Epithelial cell of proximal tubule (primary cell): Measurements from ENCODE around the gene C2orf68. TPM values are rescaled to one million over a fixed set of nuclear protein-coding genes. Genes with fewer than 3 reads are reported as not detected.
"Not testable (repeated sequence)": the region's sequence is repeated elsewhere in the genome, so short reads cannot be mapped to it uniquely, and the experiment has no call there.

Experiments used
- DNase-seq: peaks from one replicate; pipeline ENCODE4 v3.0.0-alpha.2; 2011; ENCODE audit warnings: low read depth
- H3K4me3 ChIP-seq: 2 replicates; pipeline ENCODE4 v1.5.1; 2011; ENCODE audit warnings: low read depth, mild to moderate bottlenecking, low read length
- total RNA-seq: library from RNA; depleted of rRNA; stranded (reverse); fragments of >200 nt; gene quantifications from 2 replicates; pipeline ENCODE4 v1.2.3, GENCODE V29; 2015
- TF ChIP-seq, protein P1 (sequence below): conservative IDR thresholded peaks from 2 replicates; pipeline ENCODE4 v1.5.1; 2012; ENCODE audit warnings: low read depth, mild to moderate bottlenecking, low read length

Gene C2orf68
- total RNA-seq, 1 donor from 2014 or later: 9.9 TPM

DNA sequence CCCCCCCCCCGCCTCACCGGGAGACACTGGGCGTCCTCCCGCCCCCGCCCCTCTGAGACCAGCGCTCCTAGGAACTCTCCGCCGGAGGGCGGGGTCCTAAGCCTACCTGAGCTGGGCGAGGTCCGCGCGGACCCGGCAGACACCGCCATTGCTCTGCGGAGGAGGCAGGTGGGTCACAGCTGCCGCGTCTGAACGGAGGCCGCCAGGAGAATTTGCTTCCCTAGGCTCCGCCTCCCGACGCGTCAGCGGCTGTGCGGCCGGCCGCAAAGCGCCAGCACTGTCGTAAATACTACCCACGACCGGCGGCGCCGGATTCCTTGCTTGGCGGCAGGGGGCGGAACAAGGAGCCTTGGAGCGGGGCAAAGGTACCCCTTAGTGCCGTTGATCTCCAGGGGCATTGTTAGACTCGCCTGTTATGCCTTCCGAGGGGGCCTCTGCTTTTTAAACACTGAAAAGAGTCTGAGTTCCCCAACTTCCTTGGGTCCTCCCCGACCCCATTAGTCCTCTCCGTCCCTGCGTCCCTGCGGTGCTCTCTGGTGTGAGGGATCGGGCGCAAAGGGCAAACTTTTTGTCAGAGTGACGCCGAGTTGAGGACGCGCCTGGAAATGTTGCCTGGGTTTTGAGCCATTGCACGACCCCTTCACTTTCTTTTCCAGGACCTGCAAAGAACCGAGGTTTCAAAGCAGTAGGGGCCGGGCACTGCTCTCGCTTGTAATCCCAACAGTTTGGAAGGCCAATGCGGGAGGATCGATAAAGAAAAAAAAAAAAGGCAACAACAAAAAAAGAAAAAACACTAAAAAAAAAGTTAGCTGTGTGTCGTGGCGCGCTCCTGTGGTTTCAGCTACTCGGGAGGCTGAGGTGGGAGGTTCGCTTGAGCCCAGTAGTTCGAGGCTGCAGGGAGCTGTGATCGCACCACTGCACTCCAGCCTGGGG, 50.3 kb downstream of the C2orf68 start, which contains the start of gene GGCX:
GGCX (minus strand) TSS at position 214 of the 933 bp plus-strand sequence; CDS start at position 149, 65 bp downstream.
- TF ChIP-seq, protein P1, sequence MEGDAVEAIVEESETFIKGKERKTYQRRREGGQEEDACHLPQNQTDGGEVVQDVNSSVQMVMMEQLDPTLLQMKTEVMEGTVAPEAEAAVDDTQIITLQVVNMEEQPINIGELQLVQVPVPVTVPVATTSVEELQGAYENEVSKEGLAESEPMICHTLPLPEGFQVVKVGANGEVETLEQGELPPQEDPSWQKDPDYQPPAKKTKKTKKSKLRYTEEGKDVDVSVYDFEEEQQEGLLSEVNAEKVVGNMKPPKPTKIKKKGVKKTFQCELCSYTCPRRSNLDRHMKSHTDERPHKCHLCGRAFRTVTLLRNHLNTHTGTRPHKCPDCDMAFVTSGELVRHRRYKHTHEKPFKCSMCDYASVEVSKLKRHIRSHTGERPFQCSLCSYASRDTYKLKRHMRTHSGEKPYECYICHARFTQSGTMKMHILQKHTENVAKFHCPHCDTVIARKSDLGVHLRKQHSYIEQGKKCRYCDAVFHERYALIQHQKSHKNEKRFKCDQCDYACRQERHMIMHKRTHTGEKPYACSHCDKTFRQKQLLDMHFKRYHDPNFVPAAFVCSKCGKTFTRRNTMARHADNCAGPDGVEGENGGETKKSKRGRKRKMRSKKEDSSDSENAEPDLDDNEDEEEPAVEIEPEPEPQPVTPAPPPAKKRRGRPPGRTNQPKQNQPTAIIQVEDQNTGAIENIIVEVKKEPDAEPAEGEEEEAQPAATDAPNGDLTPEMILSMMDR: no peak
- DNase-seq: no peak
- H3K4me3 ChIP-seq: peak within 1 kb of the TSS; percentile 90

DNA sequence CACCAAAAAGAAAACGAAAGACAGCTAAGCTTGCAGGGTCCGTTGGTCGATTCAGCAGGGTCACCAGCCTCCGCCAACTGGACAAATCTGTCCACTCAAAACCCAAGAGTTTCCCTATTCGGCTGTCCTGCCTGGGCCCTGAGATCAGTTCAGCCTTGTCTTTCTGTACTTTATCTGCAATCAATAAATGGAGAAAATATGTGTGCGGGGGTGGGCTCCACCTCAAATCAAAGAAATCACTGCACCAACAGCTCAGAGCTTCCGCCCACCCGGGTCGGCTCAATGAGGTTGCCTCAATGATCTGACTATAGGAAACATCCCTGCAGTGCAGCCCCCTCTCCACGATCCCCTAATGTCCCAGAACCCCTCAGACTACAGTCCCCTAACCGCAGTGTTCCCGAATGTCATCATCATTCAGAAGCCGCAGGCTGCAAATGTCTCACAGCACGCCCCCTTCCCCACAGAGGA, 51.0 kb downstream of the C2orf68 start:
- H3K4me3 ChIP-seq: peak overlapping the region; percentile 90
- TF ChIP-seq, protein P1: no peak
- DNase-seq: no peak

DNA sequence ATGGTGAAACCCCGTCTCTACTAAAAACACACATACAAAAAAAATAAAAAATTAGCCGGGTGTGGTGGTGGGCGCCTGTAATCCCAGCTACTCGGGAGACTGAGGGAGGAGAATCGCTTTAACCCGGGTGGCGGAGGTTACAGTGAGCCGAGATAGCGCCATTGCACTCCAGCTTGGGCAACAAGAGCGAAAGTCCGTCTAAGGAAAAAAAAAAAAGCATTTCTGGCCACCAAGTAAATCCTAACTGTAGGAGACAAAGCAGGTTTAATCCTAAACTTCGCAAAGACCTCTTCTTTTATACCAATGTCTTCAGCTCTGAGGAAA, 51.5 kb downstream of the C2orf68 start:
- DNase-seq: not testable (repeated sequence)

DNA sequence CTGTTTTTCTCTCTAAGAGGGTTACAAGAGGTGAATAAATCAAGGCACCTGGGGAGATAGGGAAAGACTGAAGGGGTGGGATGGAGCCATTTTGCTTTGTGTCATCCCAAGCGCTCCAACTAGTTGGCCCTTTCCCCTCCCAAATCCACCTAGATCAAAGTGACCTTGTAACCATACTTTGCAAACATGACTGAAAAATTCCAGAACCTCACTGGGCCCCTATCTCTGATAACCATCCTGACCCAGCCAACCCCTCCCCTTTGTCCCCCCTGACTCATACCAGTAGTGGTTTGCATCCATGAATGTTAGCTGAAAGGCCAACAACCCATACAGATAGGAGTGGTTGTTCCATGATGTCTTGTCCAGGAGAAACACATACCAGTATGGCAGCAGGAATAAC, 53.7 kb downstream of the C2orf68 start:
- TF ChIP-seq, protein P1: no peak
- no peak overlapping the region for H3K4me3 ChIP-seq

More for the DNA sequence above, 51.5 kb downstream of the C2orf68 start:
- peak overlapping the region; percentile 90 for H3K4me3 ChIP-seq

DNA sequence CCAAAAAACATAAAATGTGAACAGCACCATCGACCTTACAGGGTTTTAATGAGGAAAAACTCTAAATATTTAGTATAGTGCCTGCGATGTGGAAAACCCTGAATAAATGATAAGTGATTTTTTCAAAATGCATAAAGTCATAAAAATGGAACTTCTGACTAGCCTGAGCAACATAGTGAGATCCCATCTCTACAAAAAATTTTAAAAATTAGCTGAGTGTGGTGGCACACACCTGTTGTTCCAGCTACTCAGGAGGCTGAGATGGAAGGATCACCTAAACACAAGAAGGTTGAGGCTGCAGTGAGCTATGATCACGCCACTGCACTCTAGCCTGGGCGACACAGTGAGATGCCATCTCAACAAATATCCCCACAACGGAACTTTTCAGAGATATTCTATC, 54.7 kb downstream of the C2orf68 start:
- DNase-seq: no peak
- no peak overlapping the region for H3K4me3 ChIP-seq
- TF ChIP-seq, protein P1: no peak

More for the DNA sequence above, 53.7 kb downstream of the C2orf68 start:
- DNase-seq: no peak

Other genes with a start within 250 kb of the C2orf68 start
- 358 and 441 TPM in 2 replicates for gene CAPG, start 201.7 kb downstream of the C2orf68 start, total RNA-seq
- gene SH2D6, start 193.4 kb downstream of the C2orf68 start, total RNA-seq: not detected in 2 replicates
- 64.6 and 134 TPM in 2 replicates for gene MAT2A, start 72.9 kb downstream of the C2orf68 start, total RNA-seq
- gene GGCX, start 50.6 kb downstream of the C2orf68 start, total RNA-seq: 35.1 and 58.2 TPM in 2 replicates
- 86.5 and 152 TPM in 2 replicates for gene VAMP8, start 34.5 kb downstream of the C2orf68 start, total RNA-seq
- gene VAMP5, start 27.6 kb downstream of the C2orf68 start, total RNA-seq: 25.0 and 28.9 TPM in 2 replicates
- 187 and 280 TPM in 2 replicates for gene RNF181, start 16.3 kb downstream of the C2orf68 start, total RNA-seq
- gene TMEM150A, start 9.4 kb downstream of the C2orf68 start, total RNA-seq: 4.8 and 7.4 TPM in 2 replicates
- 89.3 and 97.4 TPM in 2 replicates for gene USP39, start 4.1 kb upstream of the C2orf68 start, total RNA-seq
- not detected in 2 replicates for gene SFTPB, start 56.1 kb upstream of the C2orf68 start, total RNA-seq
- not detected in 2 replicates for gene GNLY, start 82.3 kb upstream of the C2orf68 start, total RNA-seq
- 0.52 and 0.94 TPM in 2 replicates for gene ATOH8, start 141.9 kb upstream of the C2orf68 start, total RNA-seq